Endothelial cell of umbilical vein (primary cell): ENCODE data around the gene NUMA1. TPM values are rescaled to one million over a fixed set of nuclear protein-coding genes. Genes with fewer than 3 reads are reported as not detected.

Experiments
- BruUV-seq: library from RNA; stranded (reverse); fragments of 400-500 nt; replicated peaks from 2 replicates; lab custom pipeline; 2021; lab: Mats Ljungman, UMichigan
- CTCF ChIA-PET: fragments of 300-600, 350-600 bp; sonication (Branson Sonifier 250); formaldehyde crosslinking; loops from one replicate; lab custom pipeline; 2021; ENCODE audit warnings: antibody characterized with exemption, inconsistent platforms; lab: Charles Lee
- POLR2A ChIA-PET: fragments of 300-600, 350-600 bp; sonication (Branson Sonifier 250); formaldehyde crosslinking; loops from one replicate; lab custom pipeline; 2021; ENCODE audit warnings: antibody characterized with exemption, inconsistent platforms; lab: Charles Lee
- DNase-seq: peaks from one replicate; pipeline ENCODE4 v3.0.0-alpha.2; 2011; ENCODE audit warnings: low read depth, low spot score
- FAIRE-seq: peaks from 2 replicates; lab custom pipeline; 2011; peaks lifted over from hg19 to GRCh38; lab: Jason Lieb, UNC
- H2AFZ ChIP-seq: 2 replicates; pipeline ENCODE4 v1.6.0; 2012; ENCODE audit warnings: low read depth, low read length, control low read depth, inconsistent platforms
- H3K27ac ChIP-seq: 2 replicates; pipeline ENCODE4 v1.5.1; 2011; ENCODE audit warnings: low read depth, mild to moderate bottlenecking, control low read depth, low read length, moderate library complexity; ENCODE audit not compliant: insufficient read depth
- H3K27me3 ChIP-seq, 2 experiments: 2 replicates each; pipeline versions ENCODE4 v1.6.0 to v1.6.1; 2011; ENCODE audit warnings: low read length in 2 of 2, mixed read lengths in 1 of 2; ENCODE audit not compliant: control insufficient read depth in 2 of 2, insufficient read depth in 2 of 2
- H3K36me3 ChIP-seq, 2 experiments: 2 replicates in 1 of 2; 3 replicates in 1 of 2; pipeline ENCODE4 v1.5.1; 2011; ENCODE audit warnings: low read length in 2 of 2, mild to moderate bottlenecking in 1 of 2, moderate library complexity in 1 of 2; ENCODE audit not compliant: control insufficient read depth in 2 of 2, insufficient read depth in 2 of 2; ENCODE audit errors: extremely low read depth in 1 of 2
- H3K4me1 ChIP-seq: 3 replicates; pipeline ENCODE4 v1.5.1; 2011; ENCODE audit warnings: mild to moderate bottlenecking, low read length; ENCODE audit not compliant: control insufficient read depth, insufficient read depth; ENCODE audit errors: extremely low read depth
- H3K4me2 ChIP-seq: 2 replicates; pipeline ENCODE4 v1.6.1; 2011; ENCODE audit warnings: low read length, control low read depth, mixed read lengths; ENCODE audit not compliant: insufficient read depth
- H3K4me3 ChIP-seq, 3 experiments: fragments of 200-600 bp in 1 of 3; sonication (generic), shearing (Covaris generic) in 1 of 3; replicated peaks in 1 of 3; 2 replicates each; pipeline ENCODE4 v1.5.1; 2011 to 2016; ENCODE audit warnings: control low read depth in 3 of 3, low read length in 3 of 3, mild to moderate bottlenecking in 2 of 3, inconsistent platforms in 1 of 3, low read depth in 1 of 3, moderate library complexity in 1 of 3; ENCODE audit not compliant: insufficient read depth in 1 of 3
- H3K79me2 ChIP-seq: 2 replicates; pipeline ENCODE4 v1.6.0; 2012; ENCODE audit warnings: low read length, inconsistent platforms; ENCODE audit not compliant: control insufficient read depth, insufficient read depth
- H3K9ac ChIP-seq: replicated peaks from 2 replicates; pipeline ENCODE3; 2011; ENCODE audit warnings: low read length, control low read depth; ENCODE audit not compliant: insufficient read depth; ENCODE audit errors: extremely low read depth
- H3K9me1 ChIP-seq: replicated peaks from 3 replicates; pipeline ENCODE4 v1.6.0; 2011; ENCODE audit warnings: mild to moderate bottlenecking, low read length; ENCODE audit not compliant: control insufficient read depth, insufficient read depth; ENCODE audit errors: extremely low read depth
- H3K9me3 ChIP-seq: replicated peaks from 2 replicates; pipeline ENCODE4 v1.5.1; 2012; ENCODE audit warnings: low read length, inconsistent platforms; ENCODE audit not compliant: control insufficient read depth, insufficient read depth
- H4K20me1 ChIP-seq: replicated peaks from 2 replicates; pipeline ENCODE3; 2011; ENCODE audit warnings: mild to moderate bottlenecking, low read length; ENCODE audit not compliant: control insufficient read depth, insufficient read depth; ENCODE audit errors: extremely low read depth
- EZH2 ChIP-seq: IDR thresholded peaks from 2 replicates; pipeline ENCODE4 v1.6.1; 2012; ENCODE audit warnings: borderline replicate concordance, low read depth, mild to moderate bottlenecking, moderate library complexity, low read length, inconsistent platforms; ENCODE audit not compliant: severe bottlenecking
- FOS ChIP-seq: IDR thresholded peaks from 2 replicates; pipeline ENCODE4 v1.6.1; 2011; ENCODE audit warnings: mild to moderate bottlenecking, low read length, moderate library complexity, borderline replicate concordance; ENCODE audit not compliant: insufficient read depth
- GATA2 ChIP-seq: IDR thresholded peaks from 2 replicates; pipeline ENCODE4 v1.7.0; 2011; ENCODE audit warnings: low read depth, mild to moderate bottlenecking, moderate library complexity, mixed read lengths, low read length; ENCODE audit not compliant: insufficient read length, insufficient read depth
- JUN ChIP-seq: IDR thresholded peaks from 2 replicates; pipeline ENCODE4 v1.6.1; 2011; ENCODE audit warnings: borderline replicate concordance, low read depth; ENCODE audit not compliant: insufficient read length, insufficient read depth
- MYC ChIP-seq: IDR thresholded peaks from one replicate; pipeline ENCODE4 v1.6.1; 2011; ENCODE audit warnings: mild to moderate bottlenecking, low read depth, low read length
- POLR2AphosphoS5 ChIP-seq: IDR thresholded peaks from 2 replicates; pipeline ENCODE4 v1.6.1; 2012; ENCODE audit warnings: low read depth, mild to moderate bottlenecking, control low read depth, low read length, moderate library complexity; ENCODE audit not compliant: insufficient read depth
- dilution Hi-C: fragments of 300-500 bp; cut with MboI; formaldehyde crosslinking; loops from one replicate; pipeline ENCODE4 v1.15.0; 2019; ENCODE audit warnings: low sequenced_read_pairs; ENCODE audit not compliant: extremely low pct_ligation_motif_present
- intact Hi-C: fragments of 100-400 bp; cut with micrococcal nuclease; formaldehyde crosslinking; loops from one replicate; pipeline ENCODE4 v1.10.0; 2022
- polyA plus RNA-seq, 4 experiments: library from polyadenylated mRNA; depleted of rRNA in 3 of 4; stranded (reverse) in 3 of 4; unstranded in 1 of 4; fragments of >200 nt; gene quantifications; 2 replicates each; pipeline versions ENCODE4 v1.2.1 to v1.2.3, GENCODE V29; 2011 to 2012; ENCODE audit warnings: missing spikeins in 1 of 4
- total RNA-seq: library from RNA; stranded (reverse); gene quantifications from 2 replicates; pipeline ENCODE4 v1.2.3, GENCODE V29; 2021
- TF ChIP-seq, protein P1 (sequence below): IDR thresholded peaks from 2 replicates; pipeline ENCODE4 v1.6.1; 2011; ENCODE audit not compliant: insufficient read depth, insufficient read length
- TF ChIP-seq, protein P2 (sequence below), 2 donors: IDR thresholded peaks; 1 replicate in 1 of 2; 2 replicates in 1 of 2; pipeline ENCODE4 v1.5.1; 2011; ENCODE audit warnings: low read length in 2 of 2, mild to moderate bottlenecking in 2 of 2, moderate library complexity in 2 of 2, control low read depth in 1 of 2, inconsistent platforms in 1 of 2, low read depth in 1 of 2; ENCODE audit not compliant: insufficient read depth in 1 of 2; ENCODE audit errors: extremely low read depth in 1 of 2

Gene NUMA1
- total and polyA plus RNA-seq, 2 donors (not counting 3 experiments of a cell fraction or from before 2014, with no cell fraction given): 120 to 164 TPM

DNA sequence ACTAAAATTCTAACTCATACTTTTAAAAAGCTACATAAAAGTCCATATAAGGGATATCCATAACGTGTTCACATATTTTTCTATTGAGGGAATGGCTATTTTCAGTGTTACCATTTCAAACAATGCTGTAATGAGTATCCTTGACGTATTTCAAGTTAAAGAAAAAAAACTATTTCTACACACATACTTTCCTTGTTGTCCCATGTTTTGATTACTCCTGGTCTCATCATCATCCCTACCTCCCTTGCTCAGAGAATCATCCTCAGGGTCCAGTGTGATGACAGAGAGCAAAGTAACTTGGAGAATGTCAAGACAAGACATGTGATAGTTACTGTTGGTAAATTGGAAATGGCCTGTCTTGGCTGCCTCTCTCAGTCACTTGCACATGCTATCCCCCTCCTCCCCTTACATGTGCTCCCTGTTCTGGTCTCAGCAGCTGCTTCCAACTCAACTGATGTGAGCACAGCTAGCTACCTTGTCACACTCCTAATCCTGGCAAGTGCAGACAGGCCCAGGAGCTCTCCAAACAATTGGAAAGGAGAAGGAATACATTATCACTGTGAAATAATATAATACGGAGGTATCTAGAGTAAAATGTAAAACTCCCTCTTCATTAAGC, 21.8 kb downstream of the NUMA1 start:
- H3K4me2 ChIP-seq: no peak overlapping the region
- no peak overlapping the region for H3K9ac ChIP-seq
- BruUV-seq: no TSS peak
- H3K9me3 ChIP-seq: no peaks in the 10 kb centered on the region
- no peaks in the 10 kb centered on the region for H3K4me1 ChIP-seq
- no peak overlapping the region for H3K27ac ChIP-seq
- intact Hi-C loops (no loop called here), dilution Hi-C loops (no loop called here)
- FAIRE-seq: no peak
- no peak for DNase-seq
- peaks cover 41% of the 10 kb centered on the region for H3K79me2 ChIP-seq
- peaks cover 0 to 3% of the 10 kb centered on the region in 2 experiments for H3K36me3 ChIP-seq
- no peaks in the 10 kb centered on the region for H3K9me1 ChIP-seq
- H4K20me1 ChIP-seq: no peaks in the 10 kb centered on the region
- no peaks in the 10 kb centered on the region for H3K27me3 ChIP-seq
- ChIA-PET POLR2A (no interaction called here), CTCF (interaction anchor here (1.1 to 3.0 kb wide), 4 partner anchors 9 to 33 kb away, joined by 3 to 8 read pairs (median 5); no protein-coding TSS in a partner anchor)
- TF ChIP-seq GATA2 (no peak), FOS (no peak), POLR2AphosphoS5 (no peak), JUN (no peak), EZH2 (no peak), MYC (no peak)
- TF ChIP-seq, protein P1, sequence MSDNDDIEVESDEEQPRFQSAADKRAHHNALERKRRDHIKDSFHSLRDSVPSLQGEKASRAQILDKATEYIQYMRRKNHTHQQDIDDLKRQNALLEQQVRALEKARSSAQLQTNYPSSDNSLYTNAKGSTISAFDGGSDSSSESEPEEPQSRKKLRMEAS: no peak
- TF ChIP-seq, protein P2, sequence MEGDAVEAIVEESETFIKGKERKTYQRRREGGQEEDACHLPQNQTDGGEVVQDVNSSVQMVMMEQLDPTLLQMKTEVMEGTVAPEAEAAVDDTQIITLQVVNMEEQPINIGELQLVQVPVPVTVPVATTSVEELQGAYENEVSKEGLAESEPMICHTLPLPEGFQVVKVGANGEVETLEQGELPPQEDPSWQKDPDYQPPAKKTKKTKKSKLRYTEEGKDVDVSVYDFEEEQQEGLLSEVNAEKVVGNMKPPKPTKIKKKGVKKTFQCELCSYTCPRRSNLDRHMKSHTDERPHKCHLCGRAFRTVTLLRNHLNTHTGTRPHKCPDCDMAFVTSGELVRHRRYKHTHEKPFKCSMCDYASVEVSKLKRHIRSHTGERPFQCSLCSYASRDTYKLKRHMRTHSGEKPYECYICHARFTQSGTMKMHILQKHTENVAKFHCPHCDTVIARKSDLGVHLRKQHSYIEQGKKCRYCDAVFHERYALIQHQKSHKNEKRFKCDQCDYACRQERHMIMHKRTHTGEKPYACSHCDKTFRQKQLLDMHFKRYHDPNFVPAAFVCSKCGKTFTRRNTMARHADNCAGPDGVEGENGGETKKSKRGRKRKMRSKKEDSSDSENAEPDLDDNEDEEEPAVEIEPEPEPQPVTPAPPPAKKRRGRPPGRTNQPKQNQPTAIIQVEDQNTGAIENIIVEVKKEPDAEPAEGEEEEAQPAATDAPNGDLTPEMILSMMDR (IDR thresholded peaks at IDR 0.05; ENCODE audit: extremely low read depth in 1 of 2, insufficient read depth in 1 of 2, low read depth in 1 of 2, low read length in 2 of 2): no peak
- H2AFZ ChIP-seq: no peak overlapping the region
- no peak overlapping the region for H3K4me3 ChIP-seq
